HG02798 (cell line): ENCODE data around the gene H2AZ2.
"Not testable (repeated sequence)": the region's sequence is repeated elsewhere in the genome, so short reads cannot be mapped to it uniquely, and the experiment has no call there.

Source experiments
- ATAC-seq: cut with Tn5 transposase; IDR thresholded peaks from one replicate; pipeline ENCODE4 v1.9.1; 2021; ENCODE audit warnings: mild to moderate bottlenecking; ENCODE audit not compliant: unreplicated experiment, poor library complexity

The H2AZ2 gene

DNA sequence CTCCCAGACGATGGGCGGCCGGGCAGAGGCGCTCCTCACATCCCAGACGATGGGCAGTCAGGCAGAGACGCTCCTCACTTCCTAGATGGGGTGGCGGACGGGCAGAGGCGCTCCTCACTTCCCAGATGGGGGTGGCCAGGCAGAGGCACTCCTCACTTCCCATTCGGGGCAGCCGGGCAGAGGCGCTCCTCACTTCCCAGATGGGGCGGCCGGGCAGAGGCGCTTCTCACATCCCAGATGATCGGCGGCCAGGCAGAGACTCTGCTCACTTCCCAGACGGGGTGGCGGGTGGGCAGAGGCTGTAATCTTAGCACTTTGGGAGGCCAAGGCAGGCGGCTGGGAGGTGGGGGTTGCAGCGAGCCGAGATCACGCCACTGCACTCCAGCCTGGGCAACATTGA lies 24.0 kb upstream of the H2AZ2 start:
- ATAC-seq, result not testable (repeated sequence)

DNA sequence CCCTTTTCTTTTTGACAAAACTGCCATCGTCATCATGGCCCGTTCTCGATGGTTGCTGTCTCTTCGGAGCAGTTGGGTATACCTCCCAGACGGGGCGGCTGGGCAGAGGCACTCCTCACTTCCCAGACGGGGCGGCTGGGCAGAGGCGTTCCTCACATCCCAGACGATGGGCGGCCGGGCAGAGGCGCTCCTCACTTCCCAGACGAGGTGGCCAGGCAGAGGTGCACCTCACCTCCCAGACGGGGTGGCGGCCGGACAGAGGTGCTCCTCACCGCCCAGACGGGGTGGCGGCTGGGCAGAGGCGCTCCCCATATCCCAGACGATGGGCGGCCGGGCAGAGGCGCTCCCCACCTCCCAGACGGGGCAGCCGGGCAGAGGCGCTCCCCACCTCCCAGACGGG lies 22.9 kb upstream of the H2AZ2 start:
- ATAC-seq, result not testable (repeated sequence)

DNA sequence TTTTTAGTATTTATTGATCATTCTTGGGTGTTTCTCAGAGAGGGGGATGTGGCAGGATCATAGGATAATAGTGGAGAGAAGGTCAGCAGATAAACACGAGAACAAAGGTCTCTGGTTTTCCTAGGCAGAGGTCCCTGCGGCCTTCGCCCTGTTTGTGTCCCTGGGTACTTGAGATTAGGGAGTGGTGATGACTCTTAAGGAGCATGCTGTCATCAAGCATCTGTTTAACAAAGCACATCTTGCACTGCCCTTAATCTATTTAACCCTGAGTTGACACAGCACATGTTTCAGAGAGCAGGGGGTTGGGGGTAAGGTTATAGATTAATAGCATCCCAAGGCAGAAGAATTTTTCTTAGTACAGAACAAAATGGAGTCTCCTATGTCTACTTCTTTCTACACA lies 22.4 kb upstream of the H2AZ2 start:
- ATAC-seq, result not testable (repeated sequence)

DNA sequence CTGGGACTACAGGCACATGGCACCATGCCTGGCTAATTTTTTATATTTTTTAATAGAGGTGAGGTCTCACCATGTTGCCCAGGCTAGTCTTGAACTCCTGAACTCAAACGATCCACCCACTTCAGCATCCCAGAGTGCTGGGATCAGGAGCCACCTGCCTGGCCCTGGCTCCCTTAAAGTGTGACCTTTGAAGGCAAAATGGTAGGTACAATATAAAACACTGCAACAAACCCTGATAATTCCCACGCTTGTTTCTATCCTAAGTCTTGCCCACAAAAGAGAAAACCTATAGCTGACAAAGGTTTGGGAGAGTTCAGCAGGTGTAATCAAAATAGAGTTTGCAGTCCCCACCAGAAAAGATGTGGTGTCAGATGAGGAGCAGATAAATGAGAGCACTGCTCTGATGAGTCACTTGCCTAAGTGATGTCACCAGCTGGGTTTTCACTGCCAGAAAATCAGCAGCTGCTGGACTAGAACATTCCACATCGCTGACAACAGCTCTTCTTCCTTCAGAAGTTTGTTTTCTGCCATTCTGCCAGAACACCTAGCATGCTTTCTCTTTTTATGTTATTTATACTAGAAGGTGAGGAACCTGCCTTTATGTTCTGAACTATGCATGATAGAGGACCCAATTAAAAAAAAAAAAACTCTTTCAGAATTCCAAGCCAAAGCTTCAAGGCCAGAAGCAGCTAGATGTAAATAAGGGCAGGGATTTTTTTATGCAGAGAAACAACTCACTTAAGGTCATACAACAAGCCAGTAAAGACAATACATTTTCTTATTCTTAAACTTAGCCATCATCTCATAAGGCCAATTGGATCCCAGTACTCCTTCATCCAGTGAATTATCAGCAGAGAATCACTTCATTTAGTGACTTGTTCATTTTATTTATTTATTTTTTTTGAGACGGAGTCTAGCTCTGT lies 19.4 kb upstream of the H2AZ2 start:
- ATAC-seq, result no peak

DNA sequence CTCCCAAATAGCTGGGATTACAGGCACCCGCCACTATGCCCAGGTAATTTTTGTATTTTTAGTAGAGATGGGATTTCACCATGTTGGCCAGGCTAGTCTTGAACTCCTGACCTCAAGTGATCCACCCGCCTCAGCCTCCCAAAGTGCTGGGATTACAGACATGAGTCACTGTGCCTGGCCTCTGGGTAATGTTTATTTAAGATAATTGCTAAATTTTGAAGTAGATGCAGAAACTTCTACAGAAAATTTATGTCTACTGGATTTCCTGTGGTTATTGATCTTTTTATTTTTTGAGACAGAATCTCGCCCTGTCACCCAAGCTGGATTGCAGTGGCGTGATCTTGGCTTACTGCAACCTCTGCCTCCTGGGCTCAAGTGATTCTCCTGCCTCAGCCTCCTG lies 14.1 kb upstream of the H2AZ2 start:
- ATAC-seq, result not testable (repeated sequence)

DNA sequence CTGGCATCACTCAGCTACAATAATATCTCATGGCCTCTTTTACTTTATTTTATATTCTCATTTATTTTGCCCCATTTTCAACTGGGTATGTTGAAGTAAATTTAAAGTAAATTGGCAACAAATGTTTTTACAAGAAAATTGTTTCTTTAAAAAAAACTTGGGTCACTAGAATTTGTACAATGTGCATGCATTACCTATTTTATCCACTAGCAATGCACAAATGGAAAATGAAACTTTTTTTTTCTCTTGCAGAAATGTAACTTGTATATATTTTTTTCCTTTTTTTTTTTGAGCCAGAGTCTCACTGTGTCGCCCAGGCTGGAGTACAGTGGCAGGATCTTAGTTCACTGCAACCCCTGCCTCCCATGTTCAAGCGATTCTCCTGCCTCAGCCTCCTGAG lies 10.3 kb upstream of the H2AZ2 start:
- no peak for ATAC-seq

DNA sequence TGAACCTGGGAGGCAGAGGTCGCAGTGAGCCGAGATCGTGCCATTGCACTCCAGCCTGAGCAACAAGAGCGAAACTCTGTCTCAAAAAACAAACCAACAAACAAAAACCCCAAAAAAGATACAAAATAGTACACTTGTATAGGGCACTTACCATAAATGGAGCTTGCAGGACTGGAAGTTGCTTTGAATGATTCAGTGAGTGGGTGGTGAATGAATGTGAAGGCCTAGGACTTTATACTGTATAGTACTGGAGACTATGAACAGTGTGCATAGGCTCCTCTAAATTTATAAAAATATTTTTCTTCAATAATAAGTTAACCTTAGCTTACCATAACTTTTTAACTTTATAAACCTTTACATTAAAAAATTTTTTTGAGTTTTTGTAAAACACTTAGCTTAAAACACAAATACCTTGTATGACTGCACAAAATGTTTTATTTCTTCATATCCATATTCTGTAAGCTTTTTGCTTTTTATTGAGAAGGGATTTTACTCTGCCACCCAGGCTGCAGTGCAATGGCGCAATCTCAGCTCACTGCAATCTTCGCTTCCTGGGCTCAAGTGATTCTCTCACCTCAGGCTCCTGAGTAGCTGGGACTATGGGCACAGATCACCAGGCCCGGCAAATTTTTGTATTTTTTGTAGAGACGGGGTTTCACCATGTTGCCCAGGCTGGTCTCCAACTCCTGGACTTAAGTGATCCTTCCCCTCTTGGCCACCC lies 6.9 kb upstream of the H2AZ2 start:
- ATAC-seq, result no peak

DNA sequence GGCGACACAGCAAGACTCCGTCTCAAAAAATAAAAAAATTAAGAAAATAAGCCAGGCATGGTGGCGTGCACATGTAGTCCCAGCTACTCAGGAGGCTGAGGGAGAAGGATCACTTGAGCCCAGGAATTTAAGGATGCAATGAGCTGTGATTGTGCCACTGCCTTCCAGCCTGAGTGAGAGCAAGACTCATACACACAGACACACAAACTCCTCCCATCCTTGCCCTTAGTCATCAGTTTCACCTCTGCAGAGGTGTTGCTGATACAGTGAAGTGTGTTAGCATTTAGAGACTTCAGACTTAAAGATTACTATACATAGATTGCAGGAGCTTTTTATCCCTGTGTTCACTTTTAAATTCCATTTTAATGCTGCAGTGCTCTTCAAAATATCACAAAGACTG lies 5.5 kb upstream of the H2AZ2 start:
- ATAC-seq, result no peak

DNA sequence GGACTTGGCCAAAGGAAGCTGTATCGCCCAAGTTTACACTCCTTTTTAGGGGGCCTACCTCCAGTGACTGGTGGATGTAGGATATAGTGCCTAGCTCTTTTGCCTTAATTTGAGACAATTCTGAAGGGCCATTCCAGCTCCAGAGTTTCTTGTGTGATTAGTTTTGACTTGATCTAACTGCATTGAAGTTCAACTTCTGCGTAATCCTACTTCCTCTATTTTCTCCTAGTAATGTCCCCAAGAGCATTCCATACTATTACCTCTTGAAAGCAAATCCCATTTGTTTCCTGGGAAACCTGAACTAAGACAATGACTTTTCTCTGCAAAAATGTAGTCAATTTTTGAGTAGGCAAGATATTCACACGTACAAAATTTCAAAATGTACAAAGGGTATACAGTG lies 4.7 kb upstream of the H2AZ2 start:
- ATAC-seq, result no peak

DNA sequence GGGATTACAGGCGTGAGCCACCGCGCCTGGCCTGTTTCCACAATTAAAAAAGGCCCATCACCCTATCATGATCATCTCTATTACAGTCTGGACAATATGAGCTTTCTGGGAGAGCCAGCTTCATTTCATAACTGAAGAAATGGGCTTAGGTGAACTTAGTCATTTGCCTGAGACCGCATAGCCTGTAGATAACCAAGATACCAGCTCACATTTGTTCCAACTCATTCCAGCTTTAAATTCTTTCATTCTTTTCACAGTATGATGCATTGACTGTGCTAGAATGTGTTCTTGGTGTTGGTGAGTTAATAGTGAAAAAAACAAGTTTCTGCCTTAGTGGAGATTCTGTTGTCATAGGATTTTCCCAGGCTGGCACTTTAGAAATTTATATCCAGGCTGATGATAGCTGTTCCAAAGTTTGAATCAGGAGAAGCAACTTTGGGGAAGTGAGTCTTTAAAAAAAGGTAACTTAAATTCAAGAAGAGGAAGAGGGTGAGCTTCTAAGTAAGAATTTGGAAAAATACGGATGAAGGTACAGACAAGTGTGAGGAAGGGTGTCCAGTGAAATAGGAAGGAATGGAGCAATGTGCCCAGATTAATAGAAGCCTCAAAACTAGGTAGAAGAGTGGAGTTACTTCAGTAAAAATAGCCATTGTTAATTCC lies 2.1 kb upstream of the H2AZ2 start:
- no peak for ATAC-seq

DNA sequence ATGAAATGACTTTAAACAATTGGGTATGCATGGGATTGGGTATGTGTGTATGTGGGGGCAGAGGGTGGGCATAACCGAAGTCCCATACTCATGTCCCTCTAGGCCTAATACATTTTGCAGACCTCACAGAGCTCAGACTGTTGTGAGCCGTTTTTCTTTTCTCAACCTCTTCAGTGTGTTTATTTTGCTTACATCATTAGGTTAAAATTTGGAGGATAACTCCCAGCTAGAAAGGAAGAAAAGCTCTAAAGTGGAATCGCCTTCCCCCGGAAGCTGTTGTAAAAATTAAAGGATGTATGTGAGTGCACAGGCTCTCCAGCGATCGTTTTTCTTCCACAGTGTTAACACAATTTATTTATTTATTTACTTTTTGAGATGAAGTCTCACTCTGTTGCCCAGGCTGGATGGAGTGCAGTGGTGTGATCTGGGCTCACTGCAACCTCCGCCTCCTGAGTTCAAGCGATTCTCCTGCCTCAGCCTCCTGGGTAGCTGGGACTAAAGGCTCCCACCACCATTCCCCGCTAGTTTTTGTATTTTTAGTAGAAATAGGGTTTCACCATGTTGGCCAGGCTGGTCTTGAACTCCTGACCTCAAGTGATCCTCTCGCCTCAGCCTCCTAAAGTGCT lies 1.5 kb upstream of the H2AZ2 start:
- ATAC-seq, result no peak

DNA sequence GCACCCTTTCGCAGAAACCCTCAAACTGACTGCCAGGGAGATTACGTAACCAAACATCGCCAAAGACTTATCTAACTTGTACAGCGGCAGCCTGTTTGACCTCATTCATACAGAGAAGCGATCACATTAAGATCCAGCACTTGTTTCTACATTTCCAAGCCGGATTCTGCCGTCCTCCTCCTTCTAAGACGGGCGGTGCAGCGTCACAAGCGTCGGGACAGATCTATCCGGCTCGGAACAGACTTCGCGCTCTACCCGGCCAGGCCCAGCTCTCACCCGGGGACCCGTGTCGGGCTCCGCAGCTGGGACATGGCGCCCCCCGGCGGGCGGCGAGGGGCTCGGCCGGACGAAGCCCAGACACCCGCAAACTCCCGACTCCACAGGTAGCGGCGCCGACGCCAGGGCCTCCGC lies 373 bp downstream of the H2AZ2 start:
- peak; percentile 72 for ATAC-seq

DNA sequence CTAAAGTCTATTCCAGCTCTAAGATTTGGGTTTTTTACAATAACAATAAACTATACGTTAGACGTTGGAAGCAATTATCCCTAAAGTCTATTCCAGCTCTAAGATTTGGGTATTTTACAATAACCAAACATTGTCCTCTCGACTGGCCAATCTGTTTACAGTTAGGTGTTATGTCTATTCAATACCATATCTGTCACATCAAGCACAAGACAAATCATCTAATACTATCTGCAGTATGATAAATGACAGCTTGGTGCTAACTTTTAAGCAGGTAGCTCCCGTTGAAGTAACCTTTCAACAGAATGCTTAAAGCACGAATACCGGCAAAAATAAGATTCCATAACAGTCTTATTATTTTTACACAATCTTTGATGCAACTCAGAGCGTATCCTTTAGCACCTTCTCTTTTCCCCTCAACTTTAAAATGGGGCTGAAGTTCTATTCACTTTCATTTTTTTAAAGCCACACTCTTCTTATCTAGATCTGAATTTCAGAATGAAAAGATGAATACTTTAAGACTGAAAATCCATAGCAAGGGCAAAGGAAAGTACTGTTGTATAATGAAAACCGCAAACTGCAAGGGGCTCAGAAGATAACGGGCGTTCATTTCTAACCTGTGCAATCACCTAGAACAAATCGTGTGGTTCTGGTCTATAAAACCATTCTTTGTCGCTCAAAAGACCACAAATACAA lies 925 bp downstream of the H2AZ2 start:
- no peak for ATAC-seq

DNA sequence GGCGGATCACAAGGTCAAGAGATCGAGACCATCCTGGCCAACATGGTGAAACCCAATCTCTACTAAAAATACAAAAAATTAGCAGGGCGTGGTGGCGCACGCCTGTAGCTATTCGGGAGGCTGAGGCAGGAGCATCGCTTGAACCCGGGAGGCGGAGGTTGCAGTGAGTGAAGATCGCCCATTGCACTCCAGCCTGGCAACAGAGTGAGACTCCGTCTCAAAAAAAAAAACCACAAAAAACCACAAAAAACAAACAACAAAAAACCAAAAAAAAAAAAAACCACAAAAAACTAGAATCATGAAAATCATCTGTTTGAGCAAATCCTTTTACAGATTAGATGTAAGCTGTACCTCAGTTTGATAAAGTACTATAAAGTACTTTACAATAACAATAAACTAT lies 1.5 kb downstream of the H2AZ2 start:
- ATAC-seq, result not testable (repeated sequence)

DNA sequence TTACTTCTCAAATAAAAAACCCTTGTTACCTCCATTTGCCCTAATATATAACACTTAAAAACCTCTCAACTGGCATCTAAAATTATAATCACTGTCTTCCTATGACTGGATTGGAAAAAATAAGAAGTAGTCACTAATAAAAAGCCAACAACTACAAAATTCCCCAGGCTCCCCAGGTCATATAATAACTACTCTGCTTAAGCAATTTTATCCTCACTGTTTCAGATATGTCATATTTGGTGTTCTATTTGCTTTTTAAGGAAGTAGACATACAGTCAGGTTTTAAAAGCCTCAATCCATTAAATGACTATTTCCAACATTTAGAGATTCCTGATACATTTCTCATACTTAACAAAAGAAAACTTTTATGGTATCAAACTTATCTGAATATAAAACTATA lies 2.4 kb downstream of the H2AZ2 start:
- no peak for ATAC-seq

DNA sequence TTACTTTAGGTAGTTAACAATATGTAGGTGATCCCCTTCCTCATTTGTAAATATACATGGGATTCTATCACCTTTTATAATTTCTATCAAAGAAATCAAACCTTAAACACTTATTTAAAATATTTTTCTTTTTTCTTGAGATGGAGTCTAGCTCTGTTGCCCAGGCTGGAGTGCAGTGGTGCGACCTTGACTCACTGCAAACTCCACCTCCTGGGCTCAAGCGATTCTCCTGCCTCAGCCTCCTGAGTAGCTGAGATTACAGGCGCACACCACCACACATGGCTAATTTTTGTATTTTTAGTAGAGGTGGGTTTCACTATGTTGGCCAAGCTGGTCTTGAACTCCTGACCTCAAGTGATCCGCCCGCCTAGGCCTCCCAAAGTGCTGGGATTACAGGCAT lies 4.4 kb downstream of the H2AZ2 start:
- ATAC-seq, result not testable (repeated sequence)

DNA sequence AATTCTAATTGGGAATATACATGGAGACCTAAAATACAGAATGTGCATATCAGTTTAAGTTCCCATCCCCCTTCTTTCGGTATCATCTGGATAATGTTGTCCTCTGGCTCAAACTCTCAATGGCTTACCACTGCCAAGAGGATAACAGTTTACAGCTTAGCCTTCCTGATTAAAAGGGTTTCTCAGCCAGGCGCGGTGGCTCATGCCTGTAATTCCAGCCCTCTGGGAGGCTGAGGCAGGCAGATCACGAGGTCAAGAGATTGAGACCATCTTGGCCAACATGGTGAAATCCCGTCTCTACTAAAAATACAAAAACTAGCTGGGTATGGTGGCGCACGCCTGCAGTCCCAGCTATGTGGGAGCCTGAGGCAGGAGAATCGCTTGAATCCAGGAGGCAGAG lies 5.2 kb downstream of the H2AZ2 start:
- not testable (repeated sequence) for ATAC-seq

DNA sequence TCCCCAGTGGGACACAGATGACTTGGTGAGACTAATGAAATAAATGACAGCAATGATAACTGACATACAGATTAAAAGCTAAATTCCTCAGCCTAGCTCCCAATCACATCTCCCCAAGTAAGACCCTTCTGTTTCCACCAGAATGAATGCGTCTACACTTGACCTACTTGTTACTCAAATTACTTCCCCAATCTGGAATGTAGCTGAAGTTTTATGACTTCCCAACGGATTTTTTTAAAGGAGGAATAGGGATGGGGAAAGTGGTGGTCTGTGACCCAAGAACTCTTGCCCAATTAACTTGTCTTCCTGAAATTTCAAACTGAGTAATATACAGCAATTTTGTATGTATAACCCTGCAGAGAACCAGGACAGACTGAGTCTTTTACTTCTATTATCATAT lies 9.1 kb downstream of the H2AZ2 start:
- no peak for ATAC-seq

DNA sequence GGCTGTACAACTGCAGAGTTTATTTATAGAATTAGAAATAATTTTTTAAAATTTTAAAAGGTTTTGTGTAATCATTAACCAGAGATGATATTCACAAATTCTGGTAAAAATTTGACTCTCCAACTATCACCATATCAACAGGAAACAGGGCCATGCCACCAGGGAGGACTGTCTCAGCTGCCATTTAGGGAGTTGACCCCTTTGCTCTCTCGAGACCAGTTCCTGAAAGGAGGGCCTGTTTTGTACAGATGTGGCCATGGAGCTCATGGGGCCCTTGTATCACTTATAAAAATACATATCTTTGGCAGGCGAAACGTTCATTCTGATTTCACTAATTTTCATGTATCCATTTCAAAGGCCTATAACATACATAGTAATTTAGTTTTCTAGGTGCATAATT lies 20.3 kb downstream of the H2AZ2 start:
- no peak for ATAC-seq

DNA sequence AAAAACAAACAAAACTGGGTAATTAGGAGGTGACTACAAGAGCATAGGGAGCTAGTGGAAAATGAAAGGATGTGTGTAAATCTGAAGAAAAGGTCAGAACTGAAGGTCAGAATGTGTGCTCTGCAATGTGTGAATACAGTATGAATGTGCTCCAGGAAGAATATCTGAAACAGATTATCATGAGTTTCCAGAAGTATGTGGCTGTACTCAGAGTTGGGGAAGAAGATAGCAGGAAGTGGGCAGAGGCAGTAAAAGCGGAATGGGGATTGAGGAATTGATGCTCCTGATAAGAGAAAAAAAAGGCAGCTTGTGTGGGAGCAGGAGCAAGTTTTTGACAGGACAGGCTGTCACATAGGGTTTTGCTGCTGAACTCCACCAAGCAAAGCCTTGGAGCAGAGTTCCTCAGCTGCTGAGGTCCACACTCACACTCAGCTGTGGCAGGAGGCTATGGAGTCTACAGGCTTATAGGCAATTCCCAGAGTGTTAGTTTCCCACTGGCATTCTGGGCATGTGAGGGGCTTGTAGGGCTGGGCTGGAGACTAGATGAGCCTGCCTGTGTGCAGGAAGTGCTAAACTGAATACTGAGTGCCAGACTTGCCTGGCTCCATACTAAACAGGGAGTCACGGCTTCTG lies 22.9 kb downstream of the H2AZ2 start:
- ATAC-seq, result no peak
